Natural killer cell (primary cell): ENCODE results near the gene SELP. TPM values are rescaled to one million over a fixed set of nuclear protein-coding genes. Genes with fewer than 3 reads are reported as not detected.

Experiments used
- ATAC-seq, 3 donors: fragments of 150-1000 bp in 2 of 3; fragments of 200-7000 bp in 1 of 3; cut with Tn5 transposase; 1 replicate in 1 of 3; 2 replicates in 2 of 3; pipeline ENCODE4 v1.10.0; 2021; ENCODE audit warnings: mild to moderate bottlenecking in 2 of 3, moderate library complexity in 2 of 3
- DNase-seq, 2 donors: peaks; one replicate each; pipeline versions ENCODE4 v3.0.0 to v3.0.0-alpha.2; 2013 to 2021; ENCODE audit warnings: mixed read lengths in 1 of 2
- H3K27ac ChIP-seq: one replicate; pipeline ENCODE4 v1.5.1; 2013; ENCODE audit warnings: mild to moderate bottlenecking, low read length
- H3K27me3 ChIP-seq: one replicate; pipeline ENCODE4 v1.6.1; 2013; ENCODE audit warnings: low read length; ENCODE audit not compliant: control insufficient read depth, insufficient read depth
- H3K36me3 ChIP-seq: one replicate; pipeline ENCODE4 v1.6.1; 2013; ENCODE audit warnings: low read length; ENCODE audit not compliant: control insufficient read depth, insufficient read depth
- H3K4me1 ChIP-seq: one replicate; pipeline ENCODE4 v1.6.1; 2013; ENCODE audit warnings: low read length; ENCODE audit not compliant: control insufficient read depth, insufficient read depth
- H3K4me3 ChIP-seq: one replicate; pipeline ENCODE4 v1.5.1; 2013; ENCODE audit warnings: low read length
- H3K9me3 ChIP-seq: one replicate; pipeline ENCODE4 v1.6.1; 2013; ENCODE audit warnings: low read length; ENCODE audit not compliant: control insufficient read depth, insufficient read depth
- H3K27ac Mint-ChIP-seq, 2 donors: one replicate each; pipeline ENCODE4 v1.8.0; 2022; ENCODE audit warnings: mild to moderate bottlenecking in 2 of 2, mixed read lengths in 2 of 2, moderate library complexity in 1 of 2
- H3K27me3 Mint-ChIP-seq, 2 donors: one replicate each; pipeline ENCODE4 v1.8.0; 2022; ENCODE audit warnings: low read depth in 2 of 2, mixed read lengths in 2 of 2
- H3K36me3 Mint-ChIP-seq: one replicate; pipeline ENCODE4 v1.8.0; 2022; ENCODE audit warnings: mixed read lengths
- H3K4me1 Mint-ChIP-seq, 2 donors: one replicate each; pipeline ENCODE4 v1.8.0; 2022; ENCODE audit warnings: mixed read lengths in 2 of 2
- H3K4me3 Mint-ChIP-seq: one replicate; pipeline ENCODE4 v1.8.0; 2022; ENCODE audit warnings: mild to moderate bottlenecking, moderate library complexity, mixed read lengths
- H3K9me3 Mint-ChIP-seq, 2 donors: one replicate each; pipeline ENCODE4 v1.8.0; 2022; ENCODE audit warnings: mixed read lengths in 2 of 2
- WGBS: methylation state at CpG from one replicate; pipeline ENCODE4 v1.1.7; 2013; ENCODE audit warnings: missing lambda C conversion rate; ENCODE audit not compliant: insufficient coverage; 5-methylcytosine and 5-hydroxymethylcytosine counted together
- intact Hi-C: fragments of 100-400 bp; cut with micrococcal nuclease; formaldehyde crosslinking; loops from one replicate; pipeline ENCODE4 v1.14.2; 2022
- total RNA-seq, 4 donors: library from RNA; stranded (reverse); fragments of 120-200 nt in 1 of 4; gene quantifications; one replicate each; pipeline versions ENCODE4 v1.2.3 to v1.2.4, GENCODE V29; 2013 to 2022
- TF ChIP-seq, protein P1 (sequence below): fragments of 200-600 bp; IDR thresholded peaks from one replicate; pipeline ENCODE4 v1.8.0; 2022; ENCODE audit warnings: antibody characterized with exemption

The SELP gene
- total RNA-seq, 3 donors from 2014 or later (not counting 1 experiment from before 2014, with no cell fraction given): 1.5 to 5.4 (median 2.5) TPM

DNA sequence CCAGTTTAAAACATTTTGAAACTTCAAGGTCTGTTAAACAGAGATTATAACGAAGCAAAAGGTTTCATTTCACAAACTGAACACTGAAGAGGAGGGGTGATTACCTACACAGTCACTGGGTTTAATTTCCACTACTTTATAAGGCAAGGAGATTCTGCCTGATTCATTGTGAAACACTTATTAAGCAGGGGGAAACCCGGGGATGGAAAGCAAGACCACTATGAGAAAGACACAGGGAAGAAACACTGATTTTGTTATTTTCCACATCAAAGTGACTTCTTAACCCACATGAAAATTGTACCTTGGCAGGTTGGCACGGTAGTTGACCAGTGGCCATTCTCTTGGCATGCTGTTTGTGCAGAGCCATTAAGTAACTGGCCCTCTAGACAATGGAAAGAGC, 35.5 kb downstream of the SELP start:
- H3K9me3 ChIP-seq: no peaks in the 10 kb centered on the region
- no peaks in the 10 kb centered on the region for H3K27me3 ChIP-seq
- H3K27me3 Mint-ChIP-seq: peaks cover 7 to 20% of the 10 kb centered on the region in 2 donors
- H3K4me1 ChIP-seq: no peaks in the 10 kb centered on the region
- TF ChIP-seq, protein P1, sequence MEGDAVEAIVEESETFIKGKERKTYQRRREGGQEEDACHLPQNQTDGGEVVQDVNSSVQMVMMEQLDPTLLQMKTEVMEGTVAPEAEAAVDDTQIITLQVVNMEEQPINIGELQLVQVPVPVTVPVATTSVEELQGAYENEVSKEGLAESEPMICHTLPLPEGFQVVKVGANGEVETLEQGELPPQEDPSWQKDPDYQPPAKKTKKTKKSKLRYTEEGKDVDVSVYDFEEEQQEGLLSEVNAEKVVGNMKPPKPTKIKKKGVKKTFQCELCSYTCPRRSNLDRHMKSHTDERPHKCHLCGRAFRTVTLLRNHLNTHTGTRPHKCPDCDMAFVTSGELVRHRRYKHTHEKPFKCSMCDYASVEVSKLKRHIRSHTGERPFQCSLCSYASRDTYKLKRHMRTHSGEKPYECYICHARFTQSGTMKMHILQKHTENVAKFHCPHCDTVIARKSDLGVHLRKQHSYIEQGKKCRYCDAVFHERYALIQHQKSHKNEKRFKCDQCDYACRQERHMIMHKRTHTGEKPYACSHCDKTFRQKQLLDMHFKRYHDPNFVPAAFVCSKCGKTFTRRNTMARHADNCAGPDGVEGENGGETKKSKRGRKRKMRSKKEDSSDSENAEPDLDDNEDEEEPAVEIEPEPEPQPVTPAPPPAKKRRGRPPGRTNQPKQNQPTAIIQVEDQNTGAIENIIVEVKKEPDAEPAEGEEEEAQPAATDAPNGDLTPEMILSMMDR: no peak
- H3K4me1 Mint-ChIP-seq: no peaks in the 10 kb centered on the region
- DNase-seq (no peak), ATAC-seq (no peak)
- H3K27ac ChIP-seq: no peak overlapping the region
- no peak overlapping the region for H3K4me3 Mint-ChIP-seq
- intact Hi-C loops: no loop called here
- no peaks in the 10 kb centered on the region for H3K9me3 Mint-ChIP-seq
- no peaks in the 10 kb centered on the region for H3K36me3 Mint-ChIP-seq
- H3K4me3 ChIP-seq: no peak overlapping the region
- H3K27ac Mint-ChIP-seq: no peak overlapping the region
- H3K36me3 ChIP-seq: no peaks in the 10 kb centered on the region
- 57% methylated on average over 3 of the region's 3 CpGs for WGBS

DNA sequence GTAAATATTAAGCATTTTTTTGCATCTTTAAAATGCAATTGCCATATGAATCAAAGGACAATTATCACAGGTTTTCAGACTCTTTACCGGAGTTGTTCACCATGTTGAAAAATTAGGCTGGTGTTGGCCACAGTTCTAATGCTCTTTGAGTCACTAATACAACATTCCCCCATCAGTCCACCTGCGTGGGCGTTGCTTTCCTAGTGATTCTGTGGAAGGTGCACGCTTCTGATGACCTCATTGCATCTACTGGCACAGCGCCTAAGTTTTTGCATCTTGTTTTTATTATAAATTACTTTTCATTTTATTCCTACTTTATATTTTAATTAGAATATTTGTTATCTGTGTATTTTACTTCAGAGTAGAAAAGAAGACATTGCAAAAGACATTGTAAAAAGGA, 39.0 kb downstream of the SELP start:
- 100% methylated on average over 3 of the region's 5 CpGs for WGBS
- H3K27me3 Mint-ChIP-seq: peaks cover 15% of the 10 kb centered on the region in 2 donors

DNA sequence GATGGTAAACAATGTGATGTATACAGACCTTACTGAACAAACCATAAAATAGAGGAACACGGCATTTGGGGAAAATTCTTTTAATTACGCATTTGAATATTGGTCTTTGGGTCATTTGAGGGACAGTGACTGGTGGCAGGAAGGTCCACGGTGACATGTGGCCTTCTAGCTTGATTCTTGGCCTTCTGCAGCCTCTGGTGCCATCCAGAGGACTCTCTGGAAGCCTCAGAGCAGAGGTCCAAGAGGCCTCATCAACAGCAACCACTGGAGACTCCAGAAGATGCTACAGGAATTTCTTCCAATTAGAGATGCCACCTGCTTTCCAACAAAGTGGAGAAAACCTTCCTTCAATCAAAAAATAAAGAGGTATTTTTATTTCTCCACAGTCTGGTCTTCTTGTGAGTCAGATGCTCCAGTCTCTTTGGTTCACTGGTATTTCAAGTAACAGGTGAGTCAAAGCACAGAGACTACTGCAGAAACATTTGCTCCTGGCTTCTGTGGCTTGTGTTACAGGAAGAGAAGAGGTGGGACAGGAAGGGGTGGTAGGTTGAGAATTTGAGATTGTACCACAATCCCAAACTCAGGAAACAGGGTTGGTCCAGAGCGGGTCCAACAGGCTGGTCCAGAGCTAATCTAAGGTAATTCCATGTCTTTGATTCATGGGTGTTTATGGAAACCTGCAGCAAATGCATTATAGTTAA, 41.0 kb downstream of the SELP start:
- Mint-ChIP-seq H3K9me3 (no peaks in the 10 kb centered on the region), H3K36me3 (no peaks in the 10 kb centered on the region), H3K4me1 (peaks cover 7 to 13% of the 10 kb centered on the region in 2 donors), H3K4me3 (no peak overlapping the region), H3K27ac (no peak overlapping the region), H3K27me3 (peaks cover 20 to 30% of the 10 kb centered on the region in 2 donors)
- H3K27ac ChIP-seq: no peak overlapping the region
- no peak for DNase-seq
- no peak for ATAC-seq
- H3K4me1 ChIP-seq: peaks cover 12% of the 10 kb centered on the region
- intact Hi-C loops: no loop called here
- H3K36me3 ChIP-seq: no peaks in the 10 kb centered on the region
- H3K9me3 ChIP-seq: no peaks in the 10 kb centered on the region
- TF ChIP-seq, protein P1: no peak
- no peak overlapping the region for H3K4me3 ChIP-seq
- peaks cover 9% of the 10 kb centered on the region for H3K27me3 ChIP-seq
- 68% methylated on average over 4 of the region's 4 CpGs for WGBS

More for the DNA sequence above, 39.0 kb downstream of the SELP start:
- Histone ChIP-seq H3K36me3 (no peaks in the 10 kb centered on the region), H3K27me3 (no peaks in the 10 kb centered on the region), H3K4me1 (peaks cover 12% of the 10 kb centered on the region), H3K9me3 (no peaks in the 10 kb centered on the region), H3K27ac (no peak overlapping the region), H3K4me3 (no peak overlapping the region)
- Mint-ChIP-seq H3K4me1 (peaks cover 7 to 13% of the 10 kb centered on the region in 2 donors), H3K27ac (no peak overlapping the region), H3K4me3 (no peak overlapping the region), H3K36me3 (no peaks in the 10 kb centered on the region), H3K9me3 (no peaks in the 10 kb centered on the region)
- ATAC-seq: no peak
- DNase-seq: no peak
- intact Hi-C loops: no loop called here
- TF ChIP-seq, protein P1: no peak

DNA sequence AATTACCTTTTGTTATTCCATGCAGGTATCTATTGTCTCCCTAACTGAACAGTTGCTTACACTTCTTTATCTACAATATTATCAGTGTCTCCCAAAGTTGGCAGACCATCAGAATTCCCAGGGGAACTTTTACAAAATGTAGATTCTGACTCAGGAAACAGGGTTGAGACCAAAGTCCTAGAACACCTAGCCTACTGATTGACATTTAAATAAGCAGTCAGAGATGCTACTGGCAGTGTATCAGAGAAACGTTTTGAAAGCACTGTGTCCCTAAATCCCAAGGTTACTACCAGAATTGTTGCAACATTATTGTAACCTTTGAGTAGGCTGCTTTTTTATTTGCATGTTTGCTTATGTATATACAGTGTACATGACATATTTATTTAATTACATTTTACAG, 41.8 kb downstream of the SELP start:
- Mint-ChIP-seq H3K27ac (no peak overlapping the region), H3K4me1 (peaks cover 7 to 13% of the 10 kb centered on the region in 2 donors), H3K27me3 (peaks cover 20 to 28% of the 10 kb centered on the region in 2 donors), H3K4me3 (no peak overlapping the region), H3K9me3 (no peaks in the 10 kb centered on the region), H3K36me3 (no peaks in the 10 kb centered on the region)
- H3K4me1 ChIP-seq: peaks cover 12% of the 10 kb centered on the region
- no peaks in the 10 kb centered on the region for H3K9me3 ChIP-seq
- no peak overlapping the region for H3K27ac ChIP-seq
- TF ChIP-seq, protein P1: no peak
- ATAC-seq (no peak), DNase-seq (no peak)
- intact Hi-C loops: no loop called here
- H3K27me3 ChIP-seq: peaks cover 12% of the 10 kb centered on the region
- no peaks in the 10 kb centered on the region for H3K36me3 ChIP-seq
- WGBS: 83% methylated on average over 1 of the region's 1 CpG
- no peak overlapping the region for H3K4me3 ChIP-seq
